Smooth muscle cell (in vitro differentiated cells): ENCODE results near the gene MYO18B. TPM values are rescaled to one million over a fixed set of nuclear protein-coding genes. Genes with fewer than 3 reads are reported as not detected.

ENCODE experiments used
- DNase-seq: peaks from one replicate; lab custom pipeline; 2025; ENCODE audit not compliant: unreplicated experiment; lab: John Stamatoyannopoulos, UW
- H2AFZ ChIP-seq: fragments of 200-600 bp; sonication (generic); 2 replicates; pipeline ENCODE4 v1.6.0; 2016; ENCODE audit warnings: antibody characterized with exemption, low read depth, mild to moderate bottlenecking
- H3F3A ChIP-seq: fragments of 200-600 bp; sonication (generic); 2 replicates; pipeline ENCODE4 v1.6.0; 2017; ENCODE audit warnings: antibody characterized with exemption, low read depth
- H3K27ac ChIP-seq: fragments of 200-600 bp; sonication (generic); 2 replicates; pipeline ENCODE4 v1.5.1; 2016; ENCODE audit warnings: low read depth, mild to moderate bottlenecking
- H3K27me3 ChIP-seq: fragments of 200-600 bp; sonication (generic); 2 replicates; pipeline ENCODE4 v1.6.1; 2016; ENCODE audit warnings: low read depth, mild to moderate bottlenecking
- H3K36me3 ChIP-seq: fragments of 200-600 bp; sonication (generic); 2 replicates; pipeline ENCODE4 v1.5.1; 2016; ENCODE audit warnings: low read depth
- H3K4me1 ChIP-seq: fragments of 200-600 bp; sonication (generic); 2 replicates; pipeline ENCODE4 v1.5.1; 2016; ENCODE audit warnings: low read depth
- H3K4me2 ChIP-seq: fragments of 200-600 bp; sonication (generic); 2 replicates; pipeline ENCODE4 v1.6.0; 2016; ENCODE audit warnings: mild to moderate bottlenecking
- H3K4me3 ChIP-seq: fragments of 200-600 bp; sonication (generic); 2 replicates; pipeline ENCODE4 v1.5.1; 2016; ENCODE audit warnings: mild to moderate bottlenecking
- H3K79me2 ChIP-seq: fragments of 200-600 bp; sonication (generic); 2 replicates; pipeline ENCODE4 v1.6.0; 2016; ENCODE audit warnings: low read depth, mild to moderate bottlenecking
- H3K9ac ChIP-seq: fragments of 200-600 bp; sonication (generic); 2 replicates; pipeline ENCODE4 v1.6.0; 2016; ENCODE audit warnings: low read depth
- H3K9me3 ChIP-seq: fragments of 200-600 bp; sonication (generic); replicated peaks from 2 replicates; pipeline ENCODE4 v1.5.1; 2016; ENCODE audit warnings: low read depth
- H4K20me1 ChIP-seq: fragments of 200-600 bp; sonication (generic); 2 replicates; pipeline ENCODE4 v1.6.0; 2016; ENCODE audit warnings: low read depth
- WGBS: methylation state at CpG from one replicate; pipeline ENCODE4 v1.1.7; 2016; ENCODE audit warnings: low lambda C conversion rate; 5-methylcytosine and 5-hydroxymethylcytosine counted together
- polyA plus RNA-seq: library from polyadenylated mRNA; unstranded; fragments of >200 nt; fragmentation: Nextera tagmentation; extraction: Ambion mirVana; gene quantifications from 2 replicates; pipeline ENCODE4 v1.2.1, GENCODE V29; 2016
- total RNA-seq: library from RNA; depleted of rRNA; stranded (reverse); fragments of >200 nt; gene quantifications from 2 replicates; pipeline ENCODE4 v1.2.3, GENCODE V29; 2014
- TF ChIP-seq, protein P1 (sequence below): fragments of 200-600 bp; sonication (generic); IDR thresholded peaks from 2 replicates; pipeline ENCODE4 v1.5.1; 2017; ENCODE audit warnings: borderline replicate concordance, mild to moderate bottlenecking, antibody characterized with exemption; ENCODE audit not compliant: insufficient read depth, poor library complexity, severe bottlenecking

Gene MYO18B
- total and polyA plus RNA-seq, 2 experiments from 2014 or later, result 0.13 to 1.2 TPM

- Histone ChIP-seq H3F3A (no peaks in the 10 kb centered on the region), H3K4me1 (no peaks in the 10 kb centered on the region), H3K9me3 (no peaks in the 10 kb centered on the region), H3K4me2 (no peak overlapping the region), H3K4me3 (no peak overlapping the region), H2AFZ (no peak overlapping the region), H3K36me3 (no peaks in the 10 kb centered on the region), H3K9ac (no peak overlapping the region), H3K27me3 (no peaks in the 10 kb centered on the region), H3K79me2 (no peaks in the 10 kb centered on the region), H3K27ac (no peak overlapping the region), H4K20me1 (no peaks in the 10 kb centered on the region)
- WGBS, result 91% methylated on average over 3 of the region's 3 CpGs
- TF ChIP-seq, protein P1, sequence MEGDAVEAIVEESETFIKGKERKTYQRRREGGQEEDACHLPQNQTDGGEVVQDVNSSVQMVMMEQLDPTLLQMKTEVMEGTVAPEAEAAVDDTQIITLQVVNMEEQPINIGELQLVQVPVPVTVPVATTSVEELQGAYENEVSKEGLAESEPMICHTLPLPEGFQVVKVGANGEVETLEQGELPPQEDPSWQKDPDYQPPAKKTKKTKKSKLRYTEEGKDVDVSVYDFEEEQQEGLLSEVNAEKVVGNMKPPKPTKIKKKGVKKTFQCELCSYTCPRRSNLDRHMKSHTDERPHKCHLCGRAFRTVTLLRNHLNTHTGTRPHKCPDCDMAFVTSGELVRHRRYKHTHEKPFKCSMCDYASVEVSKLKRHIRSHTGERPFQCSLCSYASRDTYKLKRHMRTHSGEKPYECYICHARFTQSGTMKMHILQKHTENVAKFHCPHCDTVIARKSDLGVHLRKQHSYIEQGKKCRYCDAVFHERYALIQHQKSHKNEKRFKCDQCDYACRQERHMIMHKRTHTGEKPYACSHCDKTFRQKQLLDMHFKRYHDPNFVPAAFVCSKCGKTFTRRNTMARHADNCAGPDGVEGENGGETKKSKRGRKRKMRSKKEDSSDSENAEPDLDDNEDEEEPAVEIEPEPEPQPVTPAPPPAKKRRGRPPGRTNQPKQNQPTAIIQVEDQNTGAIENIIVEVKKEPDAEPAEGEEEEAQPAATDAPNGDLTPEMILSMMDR, result no peak
- DNase-seq, result no peak
Observed at GRCh38 chr22:25783856-25784255, 41.9 kb downstream of the MYO18B start.

- Histone ChIP-seq H3K9me3 (no peaks in the 10 kb centered on the region), H3K79me2 (no peaks in the 10 kb centered on the region), H3K4me1 (no peaks in the 10 kb centered on the region), H3F3A (no peaks in the 10 kb centered on the region), H4K20me1 (no peaks in the 10 kb centered on the region), H3K4me2 (no peak overlapping the region), H3K36me3 (no peaks in the 10 kb centered on the region), H3K9ac (no peak overlapping the region), H2AFZ (no peak overlapping the region), H3K27ac (no peak overlapping the region), H3K27me3 (no peaks in the 10 kb centered on the region), H3K4me3 (no peak overlapping the region)
- no peak for DNase-seq
- 83% methylated on average over 1 of the region's 1 CpG for WGBS
- TF ChIP-seq, protein P1, result no peak
Observed at GRCh38 chr22:25786165-25786564, 44.2 kb downstream of the MYO18B start.

DNA sequence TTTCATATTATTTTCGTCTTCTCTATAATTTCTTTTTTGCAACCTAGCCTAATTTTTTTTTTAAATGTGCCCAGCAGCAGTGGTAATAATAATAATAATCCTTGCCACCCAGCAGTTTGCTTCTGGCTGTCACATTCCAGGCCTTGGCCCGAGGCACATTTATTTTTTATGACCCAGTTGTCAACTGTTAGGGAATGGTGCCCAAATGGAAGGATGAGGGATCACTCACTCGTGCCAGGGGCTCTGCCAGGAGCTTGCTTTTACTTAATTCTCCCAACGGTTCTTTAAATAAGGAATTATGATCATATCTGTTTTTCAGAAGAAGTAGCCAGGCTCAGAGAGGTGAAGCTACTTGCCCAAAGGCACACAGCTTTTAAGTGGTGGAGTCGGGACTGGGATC, 49.6 kb downstream of the MYO18B start:
- TF ChIP-seq, protein P1, result no peak
- H3F3A ChIP-seq, result no peaks in the 10 kb centered on the region
- no peaks in the 10 kb centered on the region for H3K36me3 ChIP-seq
- H3K27me3 ChIP-seq, result no peaks in the 10 kb centered on the region
- no peaks in the 10 kb centered on the region for H3K79me2 ChIP-seq
- H3K4me2 ChIP-seq, result no peak overlapping the region
- 77% methylated on average over 5 of the region's 5 CpGs for WGBS
- no peak overlapping the region for H3K27ac ChIP-seq
- H3K9me3 ChIP-seq, result no peaks in the 10 kb centered on the region
- H3K4me3 ChIP-seq, result no peak overlapping the region
- no peak for DNase-seq
- no peak overlapping the region for H3K9ac ChIP-seq
- no peak overlapping the region for H2AFZ ChIP-seq
- no peaks in the 10 kb centered on the region for H4K20me1 ChIP-seq
- no peaks in the 10 kb centered on the region for H3K4me1 ChIP-seq

GRCh38 chr22:25795478-25795877, 53.5 kb downstream of the MYO18B start:
- Histone ChIP-seq H3F3A (no peaks in the 10 kb centered on the region), H3K36me3 (no peaks in the 10 kb centered on the region), H3K9me3 (no peaks in the 10 kb centered on the region), H3K4me3 (no peak overlapping the region), H3K4me1 (no peaks in the 10 kb centered on the region), H3K4me2 (no peak overlapping the region), H4K20me1 (no peaks in the 10 kb centered on the region), H3K27me3 (no peaks in the 10 kb centered on the region), H3K27ac (no peak overlapping the region), H3K79me2 (no peaks in the 10 kb centered on the region), H2AFZ (no peak overlapping the region), H3K9ac (no peak overlapping the region)
- TF ChIP-seq, protein P1, result no peak
- 76% methylated on average over 5 of the region's 5 CpGs for whole genome bisulfite sequencing
- no peak for DNase-seq
